ENCODE measurements around the gene PXDN. TPM values are rescaled to one million over a fixed set of nuclear protein-coding genes. Genes with fewer than 3 reads are reported as not detected.
A peak's percentile ranks its signal among the peaks of the same experiment; 100 is the strongest.

PXDN gene
- total RNA-seq, 2 donors from 2014 or later: 34.8 to 46.0 TPM

DNA sequence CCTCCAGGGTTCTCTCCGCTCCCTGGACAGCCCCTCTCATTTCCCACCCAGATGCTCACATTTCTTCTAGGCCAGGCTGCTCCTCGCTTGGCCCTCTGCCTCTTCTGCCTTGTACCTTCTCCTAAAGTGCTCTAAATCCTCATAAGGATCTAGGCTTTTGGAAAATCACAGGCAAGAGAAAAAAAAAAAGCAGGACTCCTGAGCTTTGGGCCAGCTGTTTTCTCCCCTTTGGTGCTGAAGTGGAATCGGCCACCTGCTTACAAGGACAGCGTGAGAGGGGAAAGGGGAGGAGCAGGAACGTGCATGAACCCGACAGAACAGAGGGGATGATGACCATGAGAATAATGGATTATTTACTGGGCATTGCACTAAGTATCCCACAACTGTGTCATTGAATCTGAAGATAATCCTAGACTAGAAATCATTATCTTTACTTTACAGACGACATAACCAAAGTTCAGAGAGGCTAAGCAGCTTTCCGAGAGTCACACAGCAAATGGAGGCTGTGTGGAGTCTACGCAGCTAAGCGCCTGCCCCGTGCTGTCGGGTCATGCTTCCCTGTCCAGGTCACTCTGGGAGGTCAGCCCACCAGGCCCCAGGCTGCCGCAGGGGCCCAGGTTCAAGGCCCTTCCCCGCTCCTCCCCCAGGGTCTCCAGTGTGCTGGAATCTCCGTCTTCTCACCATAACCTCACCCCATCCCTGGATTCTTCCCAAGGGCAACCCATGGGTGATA, 141.9 kb downstream of the PXDN start:
- intact Hi-C loops (cut with DNase I): no loop called here
- DNase-seq (peak; percentile 7), ATAC-seq (no peak)

DNA sequence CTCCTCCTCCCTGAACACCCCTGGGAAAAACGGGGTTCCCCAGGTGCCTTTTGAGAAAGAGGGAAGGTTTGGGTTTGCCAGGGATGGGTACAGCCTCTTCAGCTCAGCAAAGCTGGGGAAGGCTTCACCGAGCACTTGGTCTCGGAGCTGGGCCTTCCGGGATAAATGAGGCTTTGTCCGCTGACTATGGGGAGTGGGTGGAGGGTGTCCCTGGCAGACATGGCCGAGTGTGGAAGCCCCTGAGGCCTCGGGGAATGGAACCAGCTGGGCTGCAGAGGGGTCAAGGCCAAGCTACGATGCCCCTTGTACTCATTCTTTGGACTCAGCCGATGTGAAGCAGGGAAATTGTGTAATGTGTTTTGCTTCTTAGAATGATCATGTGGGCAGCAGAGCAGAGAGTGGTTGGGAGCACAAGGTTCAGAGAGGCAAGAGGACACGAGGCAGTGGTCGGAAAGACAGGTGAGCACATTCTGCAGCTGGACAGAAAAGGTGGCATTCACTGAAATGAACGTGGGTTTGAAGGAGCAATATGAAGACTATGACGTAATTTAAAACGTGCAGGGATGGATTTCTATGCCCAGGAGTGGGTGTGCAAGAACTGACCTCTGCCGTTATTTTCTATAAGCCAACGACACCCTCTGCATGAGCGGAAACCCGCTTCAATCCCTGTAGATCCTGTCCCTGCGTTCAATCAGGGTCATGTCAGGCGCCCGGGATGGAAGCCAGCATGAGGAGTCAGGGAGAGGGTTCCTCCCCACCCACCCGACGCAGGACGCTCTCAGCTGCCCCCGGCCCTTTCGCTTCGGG, 142.6 kb downstream of the PXDN start:
- DNase-seq (peak; percentile 52), ATAC-seq (peak; percentile 32 to 73)
- intact Hi-C loops (cut with DNase I): no loop called here

DNA sequence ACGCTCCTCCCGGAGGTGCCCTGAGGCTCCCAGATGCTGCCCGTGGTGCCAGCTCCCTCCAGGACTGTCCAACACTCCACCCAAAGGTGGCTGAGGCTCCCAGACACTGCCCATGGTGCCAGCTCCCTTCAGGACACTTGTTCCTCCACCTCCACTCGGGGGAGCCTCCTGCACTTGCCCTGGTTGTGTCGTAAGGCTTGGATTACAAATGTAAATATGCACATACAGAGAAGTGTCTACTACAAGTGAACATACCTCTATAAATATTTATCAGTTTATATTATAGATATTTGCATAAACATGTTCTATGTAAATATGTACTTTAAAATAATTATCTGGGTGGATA, 143.3 kb downstream of the PXDN start:
- intact Hi-C loops (cut with DNase I): no loop called here
- ATAC-seq: no peak
- peak; percentile 14 for DNase-seq

DNA sequence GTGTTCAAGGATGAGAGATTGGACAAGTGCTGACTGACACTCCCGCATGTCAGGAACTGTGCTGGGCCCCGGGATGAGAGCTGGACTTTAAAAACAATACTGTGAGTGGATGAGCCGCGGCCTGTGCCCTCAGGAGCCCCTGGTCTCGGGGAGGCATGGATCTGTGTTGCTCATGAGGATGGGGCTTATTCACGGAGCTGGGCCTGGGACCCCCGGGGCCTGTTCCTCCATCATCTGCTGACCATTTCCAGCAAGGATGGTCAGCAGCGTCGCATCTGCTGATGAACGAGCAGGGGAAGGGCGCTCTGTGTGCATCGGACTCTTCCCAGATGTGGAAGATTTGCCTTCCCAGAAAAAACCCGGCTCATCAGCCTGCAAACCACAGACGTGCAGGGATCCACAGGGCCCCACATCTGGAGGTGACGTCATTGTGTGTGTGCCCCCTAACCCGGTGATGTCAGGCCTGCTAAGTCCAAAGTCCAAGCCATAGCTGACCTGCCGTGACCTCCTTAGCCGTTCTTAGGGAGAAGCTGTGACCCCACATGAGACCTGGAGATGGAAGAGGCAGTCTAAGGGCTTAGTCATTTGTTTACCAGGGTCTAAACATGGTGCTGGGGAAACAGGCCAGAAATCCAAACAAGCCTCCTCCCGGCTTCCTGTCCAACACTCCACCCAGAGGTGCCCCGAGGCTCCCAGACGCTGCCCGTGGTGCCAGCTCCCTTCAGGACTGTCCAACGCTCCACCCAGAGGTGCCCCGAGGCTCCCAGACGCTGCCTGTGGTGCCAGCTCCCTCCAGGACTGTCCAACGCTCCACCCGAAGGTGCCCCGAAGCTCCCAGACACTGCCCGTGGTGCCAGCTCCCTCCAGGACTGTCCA, 143.9 kb downstream of the PXDN start:
- ATAC-seq (peak in 1 of 2 donors; percentile 8), DNase-seq (peak; percentile 11)
- intact Hi-C loops (cut with DNase I): no loop called here

DNA sequence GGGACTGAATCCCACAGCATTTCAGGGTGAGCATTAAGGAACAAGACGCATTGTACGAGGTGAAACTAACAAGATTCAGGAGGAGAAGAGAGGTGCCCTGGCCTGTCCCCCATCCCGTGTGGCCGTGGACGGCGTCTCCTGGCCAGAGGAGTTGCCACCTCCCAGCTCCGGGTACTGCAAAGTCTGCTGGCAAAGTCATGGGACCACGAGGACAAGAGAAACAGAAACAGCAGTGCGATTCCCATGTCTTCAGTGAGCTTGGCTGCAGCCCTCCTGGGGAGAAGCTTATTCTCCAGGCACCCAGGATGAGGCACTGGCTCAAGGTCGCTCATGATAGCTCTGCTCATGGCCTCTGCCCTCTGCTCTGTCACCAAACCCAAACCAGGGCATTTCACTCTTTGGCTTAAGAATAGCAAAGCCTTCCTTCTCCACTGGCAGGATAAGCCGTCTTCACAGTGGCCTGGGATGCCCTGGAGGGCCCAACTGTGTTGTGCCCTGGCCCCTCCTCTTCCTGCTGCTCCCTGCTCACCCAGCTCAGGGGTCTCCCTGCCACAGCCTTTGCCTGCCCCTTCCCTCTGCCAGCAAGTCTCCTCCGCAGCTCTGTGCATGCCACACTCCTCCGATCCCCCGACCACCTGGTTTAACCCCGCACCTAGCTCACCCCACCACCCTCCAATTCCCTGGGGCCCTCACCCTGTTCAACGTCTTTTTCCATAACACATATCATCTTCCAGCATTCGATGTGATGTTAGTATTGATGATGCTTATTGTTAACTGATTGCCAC, 144.8 kb downstream of the PXDN start:
- intact Hi-C loops (cut with DNase I): loop anchor here in 1 of 2 donors (10.0 kb wide), 1 partner anchor 145 kb away; the partner anchor contains the start of gene PXDN
- peak; percentile 21 for DNase-seq
- ATAC-seq: no peak

DNA sequence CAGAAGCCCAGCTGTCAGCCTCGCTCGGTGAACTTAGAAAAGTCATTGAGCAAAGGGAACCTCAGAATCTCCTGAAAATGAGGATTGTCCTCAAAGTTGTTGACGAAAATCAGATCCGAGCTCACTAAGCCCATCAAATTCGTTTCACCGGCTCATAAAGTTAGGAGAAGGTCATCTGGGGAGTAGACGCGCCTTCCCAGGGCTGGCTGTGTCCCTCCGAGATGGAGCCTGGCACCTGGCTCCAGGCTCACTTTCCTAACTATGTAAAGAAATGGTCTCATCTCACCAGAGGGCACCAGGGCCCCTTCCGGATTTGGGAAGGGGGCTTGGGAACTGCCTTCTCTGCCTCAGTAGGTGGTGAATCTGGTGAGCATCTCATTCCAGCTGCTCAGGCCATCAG, 145.5 kb downstream of the PXDN start:
- intact Hi-C loops (cut with DNase I): loop anchor here in 1 of 2 donors (10.0 kb wide), 1 partner anchor 146 kb away; the partner anchor contains the start of gene PXDN

DNA sequence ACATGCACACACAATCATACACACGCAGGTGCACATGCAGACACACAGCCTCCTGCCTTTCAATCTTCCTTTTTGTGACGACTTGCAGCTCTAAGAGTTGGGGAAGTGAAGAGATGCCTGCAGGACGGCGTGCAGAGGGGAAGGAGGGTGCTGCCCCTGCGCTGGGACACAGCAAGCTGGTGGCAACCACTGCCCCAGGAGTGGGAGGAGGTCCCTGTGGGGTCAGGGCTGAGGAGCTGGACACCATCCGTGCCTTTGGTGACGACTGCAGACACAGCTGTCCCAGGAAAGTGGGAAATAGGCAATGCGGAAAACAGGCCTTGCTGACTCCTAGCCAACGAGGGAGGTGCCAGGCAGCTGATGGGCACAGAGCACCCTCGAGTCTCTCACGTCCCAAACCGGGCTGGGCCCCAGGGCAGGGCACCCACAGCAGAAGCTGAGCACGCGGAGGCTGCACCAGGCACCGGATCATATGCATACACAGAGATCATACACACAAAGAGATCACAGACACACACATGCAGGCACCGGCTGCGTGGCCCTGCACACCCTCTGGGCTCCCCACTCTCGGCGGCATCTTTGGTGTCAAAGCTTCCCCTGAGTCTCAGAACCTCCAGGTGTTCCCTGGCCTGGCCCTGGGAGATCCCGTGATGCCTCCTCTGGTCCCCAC, 146.1 kb downstream of the PXDN start:
- DNase-seq: peak; percentile 12
- intact Hi-C loops (cut with DNase I): loop anchor here in 1 of 2 donors (10.0 kb wide), 1 partner anchor 147 kb away; the partner anchor contains the start of gene PXDN
- ATAC-seq: no peak

More for the DNA sequence above, 145.5 kb downstream of the PXDN start:
- no peak for DNase-seq
- no peak for ATAC-seq

DNA sequence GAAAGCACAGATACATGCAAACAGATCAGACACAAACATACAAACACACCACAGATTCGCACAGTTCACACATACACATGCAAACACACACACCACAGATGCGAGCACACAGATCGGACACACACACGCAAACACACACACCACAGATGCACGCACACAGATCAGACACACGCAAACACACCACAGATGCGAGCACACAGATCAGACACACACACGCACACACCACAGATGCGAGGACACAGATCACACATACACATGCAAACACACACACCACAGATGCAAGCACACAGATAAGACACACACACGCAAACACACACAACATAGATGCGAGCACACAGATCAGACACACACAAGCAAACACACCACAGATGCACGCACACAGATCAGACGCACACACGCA, 149.0 kb downstream of the PXDN start:
- DNase-seq (no peak), ATAC-seq (no peak)
- intact Hi-C loops (cut with DNase I): loop anchor here in 1 of 2 donors (10.0 kb wide), 1 partner anchor 150 kb away; the partner anchor contains the start of gene PXDN

DNA sequence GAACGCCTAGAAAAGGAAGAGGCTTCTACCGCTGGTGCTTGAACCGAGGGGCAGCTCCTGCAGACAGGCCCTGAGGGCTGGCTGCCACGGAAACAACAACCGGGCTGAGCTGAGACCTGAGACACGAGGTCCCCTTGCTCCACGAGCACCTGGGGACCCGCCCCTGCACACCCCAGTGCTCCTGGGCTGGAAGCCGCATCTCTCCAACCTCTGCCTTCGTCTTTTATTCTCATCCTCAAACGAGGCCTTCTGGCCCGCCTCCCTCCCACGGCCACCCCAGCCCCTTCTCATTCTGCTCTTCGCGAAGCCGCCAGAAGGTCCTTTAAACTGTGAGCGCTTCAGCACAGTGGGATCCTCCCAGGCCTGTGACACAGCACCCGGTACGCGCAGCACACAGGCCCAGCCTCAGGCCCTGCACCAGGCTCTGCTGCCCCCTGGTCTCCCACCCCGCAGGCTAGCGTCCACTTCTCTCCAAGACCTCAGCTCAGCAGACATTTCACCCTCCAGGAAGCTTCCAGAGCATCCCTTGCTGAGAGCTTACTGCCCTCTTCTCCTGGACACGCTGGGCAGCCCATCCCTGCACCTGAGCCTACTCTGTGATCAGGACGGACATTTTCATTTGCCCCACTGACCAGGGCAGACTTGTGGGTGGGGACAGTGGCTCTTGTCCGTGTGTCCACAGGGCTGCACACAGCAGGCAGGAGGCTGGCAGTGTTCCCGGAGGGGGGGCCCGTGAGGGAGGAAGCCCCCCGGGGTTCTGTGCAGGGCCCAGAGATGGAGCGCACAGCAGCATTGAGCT, 149.7 kb downstream of the PXDN start:
- ATAC-seq (no peak), DNase-seq (peak; percentile 11)
- intact Hi-C loops (cut with DNase I): loop anchor here (5.0 to 10.0 kb wide), 2 partner anchors 148 to 150 kb away; partner anchors contain the start of gene PXDN (in 2 of the 2)

DNA sequence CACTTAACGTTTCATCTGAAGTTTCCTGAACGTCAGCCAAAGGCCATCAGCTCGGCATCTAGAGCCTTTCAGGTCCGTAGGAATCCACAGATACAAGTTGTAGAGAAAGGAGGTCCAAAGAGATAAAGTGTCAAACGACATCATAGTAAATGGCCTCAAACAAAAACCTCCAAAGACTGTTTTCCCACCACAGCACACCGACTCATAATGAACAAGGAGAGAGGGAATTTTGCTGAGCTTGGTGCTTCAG, 150.3 kb downstream of the PXDN start:
- ATAC-seq: no peak
- intact Hi-C loops (cut with DNase I): loop anchor here (5.0 to 10.0 kb wide), 2 partner anchors 148 to 151 kb away; partner anchors contain the start of gene PXDN (in 2 of the 2)
- DNase-seq: no peak

DNA sequence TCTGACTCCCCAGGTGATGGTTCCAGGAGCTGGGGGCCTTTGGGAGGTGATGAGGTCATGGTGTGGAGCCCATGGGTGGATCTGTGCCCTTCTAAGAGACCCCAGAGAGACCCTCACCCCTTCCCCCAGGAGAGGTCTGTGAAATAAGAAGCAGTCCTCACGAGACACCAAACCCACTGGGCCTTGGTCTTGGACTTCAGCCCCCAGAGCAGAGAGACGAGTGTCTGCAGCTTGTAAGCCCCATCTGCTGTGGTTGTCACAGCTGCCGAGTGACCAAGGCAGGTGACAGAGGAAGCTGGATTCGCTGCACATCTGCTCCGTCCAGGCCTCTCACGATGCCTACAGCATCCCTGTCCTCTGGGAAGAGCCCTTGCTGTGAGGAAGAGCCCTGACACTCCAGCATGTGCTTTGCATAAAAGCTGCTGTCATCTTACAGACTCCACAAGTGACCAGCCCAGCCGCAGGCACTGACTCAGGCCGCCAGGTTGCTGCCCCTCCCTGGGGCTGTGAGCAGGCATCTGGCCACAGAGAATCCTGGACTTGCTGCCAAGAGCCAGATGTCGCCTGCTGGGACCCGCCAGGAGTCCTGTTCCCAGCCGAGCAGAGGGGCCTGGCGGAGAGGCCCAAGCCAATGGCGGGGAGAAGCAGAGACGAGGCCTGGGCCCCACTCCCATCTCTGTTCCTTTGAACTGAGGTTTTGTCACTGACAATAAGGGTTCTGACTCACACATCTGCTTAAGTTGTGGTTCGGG, 150.8 kb downstream of the PXDN start:
- DNase-seq (peak; percentile 64), ATAC-seq (peak in 1 of 2 donors; percentile 56)
- intact Hi-C loops (cut with DNase I): loop anchor here (5.0 to 10.0 kb wide), 2 partner anchors 149 to 151 kb away; partner anchors contain the start of gene PXDN (in 2 of the 2)

DNA sequence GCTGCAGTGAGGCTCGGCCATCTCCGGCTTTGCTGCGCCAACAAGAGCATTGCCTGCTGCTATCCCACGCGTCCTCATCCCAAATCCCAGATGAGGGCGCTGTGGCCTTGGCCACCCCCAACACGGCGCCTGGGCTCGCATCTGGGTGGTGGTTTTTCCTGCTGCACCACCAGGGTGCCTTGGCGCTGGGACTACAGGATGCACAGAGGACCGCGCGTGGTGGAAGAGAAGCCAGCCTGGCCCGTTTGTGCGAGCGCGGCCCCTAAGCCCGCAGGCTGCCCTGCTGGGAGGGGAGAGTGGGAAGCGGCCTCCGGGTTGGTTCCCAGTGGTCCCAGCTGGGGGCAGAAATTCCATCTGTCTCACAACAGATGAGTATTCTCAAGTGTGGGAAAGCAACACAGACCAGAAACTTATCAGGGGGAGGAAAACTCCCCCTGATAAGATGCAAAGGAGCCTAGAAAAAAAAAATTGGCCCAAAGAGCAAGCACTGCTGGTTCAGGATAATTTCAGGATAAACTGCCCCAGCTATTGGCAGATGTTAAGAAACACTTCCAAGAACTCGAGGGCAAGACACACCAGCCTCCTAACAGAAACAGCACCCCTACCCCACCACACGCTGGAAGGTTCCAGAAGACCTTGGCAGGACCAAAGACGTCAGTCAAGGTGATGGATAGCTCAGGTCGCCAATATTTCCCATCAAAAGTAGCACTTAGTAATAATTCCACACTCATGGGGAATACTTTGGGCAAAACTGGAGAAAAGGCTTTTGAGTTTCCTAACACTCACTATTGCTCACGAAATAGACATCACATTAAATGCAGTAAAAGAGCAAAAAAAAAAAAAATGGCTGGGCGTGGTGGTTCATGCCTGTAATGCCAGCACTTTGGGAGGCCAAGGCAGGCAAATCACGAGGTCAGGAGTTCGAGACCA, 152.1 kb downstream of the PXDN start:
- peak; percentile 79 to 84 for ATAC-seq
- intact Hi-C loops (cut with DNase I): loop anchor here (5.0 to 10.0 kb wide), 2 partner anchors 150 to 153 kb away; partner anchors contain the start of gene PXDN (in 2 of the 2)

DNA sequence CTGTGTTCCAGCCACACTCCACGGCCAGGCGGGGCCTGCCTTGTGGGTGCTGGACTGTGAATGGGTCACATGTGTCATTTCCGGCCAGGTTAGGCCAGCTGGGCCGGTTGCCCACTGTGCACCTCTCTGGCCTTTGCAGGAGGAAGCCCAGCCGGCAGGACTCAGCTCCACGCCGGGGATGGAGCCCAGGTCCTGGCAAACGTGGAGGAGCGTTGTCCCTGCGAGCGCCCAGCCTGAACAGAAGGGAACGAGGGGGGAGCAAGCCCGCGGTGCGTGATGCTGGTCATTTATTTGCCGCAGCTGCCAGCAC, 152.9 kb downstream of the PXDN start:
- DNase-seq (peak; percentile 51), ATAC-seq (peak; percentile 6 to 16)
- intact Hi-C loops (cut with DNase I): loop anchor here (5.0 to 10.0 kb wide), 2 partner anchors 151 to 153 kb away; partner anchors contain the start of gene PXDN (in 2 of the 2)

More for the DNA sequence above, 152.1 kb downstream of the PXDN start:
- DNase-seq: peak; percentile 87

DNA sequence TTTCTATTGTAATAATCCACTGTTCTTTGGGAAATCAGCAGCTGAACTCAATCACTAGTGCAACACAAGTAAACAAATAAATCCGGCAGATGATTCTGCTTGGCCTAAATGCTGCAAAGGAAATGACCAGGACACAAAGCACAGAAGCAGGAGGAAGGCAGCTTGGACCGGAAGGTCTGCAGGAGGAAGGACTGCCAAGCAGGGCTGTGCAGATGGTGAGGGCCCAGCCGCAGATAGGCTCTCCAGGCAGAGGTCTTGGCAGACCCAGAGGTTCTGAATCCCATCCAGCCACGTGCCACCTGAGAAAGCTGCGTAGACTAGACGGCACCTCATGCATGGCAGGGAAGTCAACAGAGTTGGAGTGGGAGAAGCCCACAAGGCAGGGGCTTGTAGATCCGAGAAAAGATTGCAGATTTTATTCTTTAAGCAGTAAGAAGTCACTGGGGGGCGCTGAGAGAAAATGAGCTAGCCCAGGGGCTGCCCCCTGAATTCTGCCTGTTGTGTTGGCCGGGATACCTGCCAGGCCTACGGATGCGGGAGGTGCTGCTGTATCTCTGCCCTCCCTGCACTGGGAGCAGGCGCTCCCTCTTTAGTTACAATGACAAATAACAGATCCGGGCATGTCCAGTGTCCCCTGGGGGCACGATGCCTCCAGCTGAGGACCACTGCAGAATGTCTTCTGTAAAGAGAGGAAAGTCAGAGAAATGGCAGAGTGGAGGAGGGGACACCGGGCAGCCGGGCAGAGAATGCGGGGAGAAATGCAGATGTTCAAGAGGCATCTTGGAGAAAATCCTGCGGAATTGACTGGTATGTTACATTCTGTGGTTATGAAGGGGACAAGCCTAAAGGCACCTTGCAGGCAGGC, 153.5 kb downstream of the PXDN start:
- ATAC-seq (no peak), DNase-seq (peak; percentile 43)
- intact Hi-C loops (cut with DNase I): loop anchor here (5.0 to 10.0 kb wide), 2 partner anchors 151 to 154 kb away; partner anchors contain the start of gene PXDN (in 2 of the 2)
